ENCODE results near the gene PSMG3.

PSMG3 gene

DNA sequence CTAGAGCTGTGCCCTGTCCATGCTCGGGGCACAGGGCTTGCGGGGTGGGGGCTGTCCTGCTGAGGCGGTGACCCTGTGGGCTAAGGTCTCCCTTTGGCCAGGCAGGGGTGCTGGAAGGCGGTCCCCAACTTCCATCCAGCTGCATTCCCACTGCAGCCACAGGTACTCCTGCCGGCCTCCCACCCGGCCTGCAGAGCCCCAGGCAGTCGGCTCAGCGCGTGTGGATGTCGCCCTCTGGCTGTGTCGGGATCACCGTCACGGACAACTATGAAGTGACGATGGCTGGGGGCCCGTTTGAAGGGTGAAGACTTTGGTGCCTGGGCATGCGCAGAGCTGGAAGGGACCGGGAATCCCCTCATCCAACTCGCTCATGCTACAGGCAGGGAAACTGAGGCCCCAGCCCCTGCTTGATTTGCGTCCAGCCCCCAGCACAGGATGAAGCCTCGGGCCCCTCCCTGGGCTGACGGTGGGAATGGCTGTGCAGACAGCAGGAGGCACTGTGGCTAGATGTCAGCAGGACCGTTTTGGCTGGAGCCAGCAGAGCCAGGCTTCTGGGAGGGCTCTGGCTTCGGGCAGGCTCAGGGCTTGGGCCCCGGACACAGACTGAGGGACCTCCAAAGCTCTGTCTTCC lies 11.5 kb downstream of the PSMG3 start:
- no peak for DNase-seq (ENCODE audit: low read depth in 2 of 2)

DNA sequence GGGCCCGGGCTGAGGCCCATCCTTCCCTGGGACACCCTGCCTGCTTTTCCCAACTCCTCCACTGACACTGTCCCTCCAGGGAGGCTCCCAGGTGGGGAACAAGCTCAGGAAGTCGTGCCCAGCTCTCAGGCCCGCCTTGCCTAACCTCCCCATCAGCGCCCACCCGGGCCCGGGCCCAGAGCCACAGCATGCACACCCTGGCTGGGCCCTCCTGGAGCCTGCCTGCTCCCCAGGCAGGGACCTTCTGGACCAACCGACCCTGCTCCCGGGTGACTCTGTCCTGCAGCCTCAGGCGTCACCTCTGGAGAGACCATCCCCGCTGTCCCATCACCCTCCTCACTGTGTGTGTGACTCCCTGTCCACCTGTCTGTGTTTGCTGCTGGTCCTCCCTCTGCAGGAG lies 12.1 kb downstream of the PSMG3 start:
- DNase-seq (ENCODE audit: low read depth in 2 of 2), result no peak

DNA sequence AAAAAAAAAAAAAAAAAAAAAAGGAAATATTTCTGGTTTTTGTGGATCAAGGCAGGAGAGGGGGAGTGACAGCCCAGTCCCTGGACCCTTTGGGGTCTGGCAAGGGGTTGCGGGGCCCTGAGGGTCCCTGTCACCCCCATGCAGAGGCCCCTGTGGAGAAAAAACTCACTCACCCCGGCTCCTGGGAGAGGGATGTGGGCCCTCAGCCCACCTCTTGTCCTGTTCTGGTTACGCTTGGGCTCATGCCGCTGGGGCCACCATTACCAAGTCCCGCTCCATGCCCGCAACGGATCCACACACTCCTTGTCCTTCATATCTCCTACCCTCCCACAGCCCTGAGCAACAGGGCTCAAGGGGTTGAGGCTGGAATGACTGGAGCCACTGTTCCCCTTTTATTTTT lies 12.8 kb downstream of the PSMG3 start:
- no peak for DNase-seq (ENCODE audit: low read depth in 2 of 2)

DNA sequence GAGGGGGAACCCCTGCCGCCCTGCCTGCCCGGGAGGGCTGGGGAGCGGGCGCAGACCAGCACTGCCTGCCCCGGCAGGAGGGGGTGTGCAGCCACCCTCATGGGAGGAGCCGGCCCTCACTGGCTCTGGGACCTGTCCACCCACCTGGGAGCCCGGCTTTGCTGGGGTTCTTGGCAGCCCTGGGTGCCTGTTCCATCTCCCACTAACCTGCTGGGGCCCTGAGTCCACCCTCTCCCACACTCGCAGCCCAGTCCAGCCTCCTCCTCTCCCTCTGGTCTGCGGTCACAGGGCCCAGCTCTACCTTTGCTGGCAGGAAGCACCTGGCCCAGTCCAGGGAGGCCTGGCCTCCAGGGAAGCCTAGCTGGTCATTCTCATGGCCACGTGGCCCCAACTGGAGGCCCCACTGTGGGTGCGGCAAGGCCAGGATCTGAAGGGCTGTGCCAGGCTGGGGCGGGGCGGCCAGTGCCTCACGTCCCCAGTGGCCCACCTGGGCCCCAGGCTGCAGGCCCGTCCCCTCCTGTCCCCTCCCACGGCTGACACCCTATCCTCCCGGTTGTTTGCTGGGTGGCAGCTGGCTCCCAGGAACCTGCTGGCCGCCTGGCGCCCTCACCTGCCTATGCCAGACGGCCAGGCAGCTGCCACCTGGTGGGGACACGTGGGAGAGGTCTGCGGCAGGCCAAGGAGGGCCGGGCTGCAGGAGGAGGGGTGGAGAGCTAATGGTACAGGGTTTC lies 13.9 kb downstream of the PSMG3 start, which contains the start of gene TMEM184A:
TSS of gene TMEM184A (minus strand) at position 393 of the 731 bp plus-strand sequence. CDS start 721 bp downstream, outside the sequence.
- DNase-seq (ENCODE audit: low read depth in 2 of 2), result no peak

DNA sequence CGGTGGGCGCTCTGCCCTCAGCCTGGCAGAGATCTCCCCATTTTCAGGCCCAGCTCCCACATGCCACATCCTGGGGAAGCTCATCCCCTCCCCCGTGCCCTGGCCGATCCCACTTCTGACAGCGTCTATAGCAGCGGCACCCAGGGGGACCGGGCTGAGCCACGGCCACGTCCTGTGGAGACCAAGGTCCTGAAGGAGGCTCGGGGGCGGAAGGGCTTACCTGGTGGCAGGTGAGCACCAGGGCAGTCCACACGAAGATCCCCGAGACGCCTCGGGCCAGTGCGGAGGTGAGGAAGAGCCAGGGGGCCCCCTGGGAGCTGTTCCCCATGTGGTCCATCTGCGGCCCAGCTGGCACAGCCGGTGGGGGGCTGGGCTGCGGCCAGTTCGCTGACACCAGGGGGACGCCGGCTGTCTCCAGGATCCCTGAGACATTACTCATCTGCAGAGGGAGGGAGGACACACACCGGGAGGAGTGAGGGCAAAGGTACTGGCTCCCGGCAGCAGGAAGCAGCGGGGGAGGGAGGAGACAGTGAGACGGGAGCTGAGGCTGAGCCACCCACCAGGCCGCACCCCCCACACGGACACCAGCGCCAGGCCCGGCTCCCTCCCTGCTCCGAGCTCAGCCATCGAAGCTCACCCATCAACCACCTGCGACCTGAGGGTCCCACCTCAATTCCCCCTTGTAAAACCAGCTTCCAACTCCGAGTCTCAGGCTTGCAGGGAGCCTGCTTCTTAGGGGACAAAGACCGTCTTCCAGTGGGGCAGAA lies 14.6 kb downstream of the PSMG3 start:
- DNase-seq (ENCODE audit: low read depth in 2 of 2), result no peak

DNA sequence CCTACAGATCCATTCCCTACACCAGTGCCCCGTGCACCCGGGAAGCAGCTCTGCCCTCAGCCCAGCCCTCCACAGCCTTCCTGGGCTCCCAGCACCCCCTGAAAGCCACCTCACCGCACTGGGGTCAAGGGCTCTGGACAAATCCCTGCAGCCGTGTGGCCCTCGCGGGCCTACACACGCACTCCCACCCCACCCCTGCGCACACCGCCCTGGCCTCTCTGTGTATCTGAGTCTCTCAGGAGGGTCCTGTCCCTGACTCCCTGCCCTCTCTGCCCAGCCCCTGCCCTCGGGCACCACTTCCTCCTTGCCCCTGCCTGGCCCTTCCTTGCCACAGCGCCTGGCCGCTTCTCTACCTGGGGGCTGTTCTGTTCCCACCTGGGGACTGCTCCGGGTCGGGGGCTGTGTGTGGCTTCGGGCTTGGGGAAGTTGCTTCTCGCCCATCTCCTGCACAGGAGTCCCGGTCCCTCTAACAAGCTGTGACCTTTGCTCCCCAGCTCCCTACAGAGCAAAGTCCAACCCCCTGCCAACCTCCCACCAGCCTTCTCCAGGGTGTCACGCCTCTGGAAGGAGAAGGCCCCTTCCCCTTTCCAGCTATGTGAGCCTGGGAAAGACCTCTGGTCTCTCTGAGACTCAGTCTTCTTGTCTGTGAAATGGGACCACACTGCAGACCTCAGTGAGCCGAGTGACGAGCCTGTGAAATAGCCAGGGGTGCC lies 15.3 kb downstream of the PSMG3 start:
- no peak for DNase-seq (ENCODE audit: low read depth in 2 of 2)

DNA sequence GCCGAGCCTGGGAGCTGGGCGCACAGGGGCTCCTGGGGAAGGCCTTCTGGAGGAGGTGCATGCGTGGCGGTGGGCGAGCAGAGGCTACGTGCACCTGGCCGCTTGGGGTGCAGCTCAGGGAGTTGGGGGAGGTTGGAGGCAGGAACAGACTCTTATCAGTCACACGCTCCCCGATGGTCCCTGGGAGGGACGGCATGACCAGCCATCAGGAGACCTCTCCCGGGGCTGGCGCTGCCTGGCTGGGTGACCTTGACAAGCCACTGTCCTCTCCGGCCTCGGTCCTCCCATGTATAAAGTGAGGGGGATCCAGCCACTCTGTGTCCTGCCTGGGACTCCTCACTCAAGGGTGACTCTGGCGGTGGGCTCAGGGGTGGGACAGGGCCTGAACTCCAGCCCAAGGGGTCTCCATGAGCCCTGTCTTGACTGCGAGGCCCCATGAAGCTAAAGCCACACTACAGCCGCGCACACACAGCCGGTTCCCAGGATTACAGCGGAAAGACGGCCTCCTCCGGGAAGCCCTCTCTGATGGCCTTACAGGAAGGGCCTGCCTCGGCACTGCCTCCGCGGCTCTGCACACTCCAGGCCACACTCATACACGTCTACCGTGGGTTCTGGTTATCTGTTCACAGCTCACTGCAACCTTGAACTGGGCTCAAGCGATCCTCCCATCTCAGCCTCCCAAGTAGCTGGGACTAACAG lies 16.2 kb downstream of the PSMG3 start:
- DNase-seq (ENCODE audit: low read depth in 2 of 2), result no peak

DNA sequence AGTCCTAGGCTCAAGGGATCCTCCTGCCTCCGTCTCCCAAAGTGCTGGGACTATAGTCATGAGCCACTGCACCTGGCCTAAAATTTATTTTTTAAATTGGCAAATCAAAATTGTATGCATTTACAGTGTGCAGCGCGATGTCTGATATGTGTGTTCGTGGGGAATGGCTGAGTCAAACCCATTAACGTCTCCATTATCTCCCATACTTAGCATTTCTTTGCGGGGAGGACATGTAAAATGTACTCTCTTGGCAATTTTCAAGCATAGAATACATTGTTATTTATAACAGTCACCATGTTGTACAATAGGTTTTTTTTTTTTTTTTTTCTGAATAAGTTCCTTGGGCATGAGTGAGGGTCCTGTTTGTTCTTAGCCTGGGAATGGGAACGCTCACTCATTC lies 17.6 kb downstream of the PSMG3 start:
- no peak for DNase-seq (ENCODE audit: low read depth in 2 of 2)

DNA sequence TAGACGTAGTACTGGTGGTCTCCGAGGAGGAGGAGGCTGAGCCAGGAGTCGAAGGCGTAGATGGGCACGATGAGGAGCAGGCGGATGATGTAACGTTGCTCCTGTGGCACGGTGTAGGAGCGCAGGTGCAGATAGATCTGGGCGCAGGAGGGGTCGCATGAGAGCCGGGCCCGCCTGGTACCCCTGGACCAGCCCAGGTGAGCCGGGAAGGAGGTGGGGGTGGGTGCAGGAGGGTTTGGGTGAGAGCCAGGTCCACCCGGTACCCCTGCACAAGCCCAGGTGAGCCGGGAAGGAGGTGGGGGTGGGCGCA lies 19.0 kb downstream of the PSMG3 start:
- DNase-seq (ENCODE audit: low read depth in 2 of 2), result no peak

DNA sequence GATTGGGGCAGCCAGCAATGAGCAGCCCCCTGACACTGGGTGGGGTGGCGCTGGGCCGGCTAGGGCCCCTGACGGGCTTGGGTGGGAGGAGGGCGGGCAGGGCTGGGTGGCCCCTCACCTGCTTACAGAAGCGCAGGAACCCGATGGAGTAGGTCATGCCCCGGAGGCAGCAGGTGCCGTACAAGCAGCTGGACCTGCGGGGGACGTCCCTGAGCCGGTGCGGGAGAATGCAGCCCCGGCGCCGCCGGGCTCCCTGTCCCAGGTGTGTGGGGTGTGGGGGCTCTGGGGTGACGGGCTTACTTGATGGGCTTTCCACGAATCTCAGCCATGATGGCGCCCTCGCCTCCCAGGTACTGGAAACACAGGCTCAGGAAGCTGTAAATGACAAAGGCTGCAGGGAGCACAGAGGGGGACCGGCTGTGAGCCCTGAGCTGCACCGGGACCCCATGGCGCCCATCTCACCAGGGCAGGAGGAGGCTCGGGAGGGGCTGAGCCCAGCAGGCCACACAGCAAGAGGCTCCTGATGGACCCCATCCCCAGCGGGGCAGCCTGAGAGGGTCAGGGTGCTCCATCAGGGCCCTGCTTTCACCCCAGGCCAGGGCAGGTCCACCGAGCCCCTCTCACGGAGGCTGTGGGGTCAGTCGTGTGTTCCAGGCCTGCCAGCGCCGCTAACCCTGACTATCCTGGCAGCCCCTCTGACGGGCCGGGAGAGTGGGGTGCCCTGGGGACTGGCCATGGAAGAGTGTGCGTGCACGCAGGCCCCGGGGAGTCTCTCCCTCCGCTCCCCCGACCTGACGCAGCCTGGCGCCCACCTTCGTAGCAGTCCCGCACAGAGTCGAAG lies 19.6 kb downstream of the PSMG3 start:
- no peak for DNase-seq (ENCODE audit: low read depth in 2 of 2)

DNA sequence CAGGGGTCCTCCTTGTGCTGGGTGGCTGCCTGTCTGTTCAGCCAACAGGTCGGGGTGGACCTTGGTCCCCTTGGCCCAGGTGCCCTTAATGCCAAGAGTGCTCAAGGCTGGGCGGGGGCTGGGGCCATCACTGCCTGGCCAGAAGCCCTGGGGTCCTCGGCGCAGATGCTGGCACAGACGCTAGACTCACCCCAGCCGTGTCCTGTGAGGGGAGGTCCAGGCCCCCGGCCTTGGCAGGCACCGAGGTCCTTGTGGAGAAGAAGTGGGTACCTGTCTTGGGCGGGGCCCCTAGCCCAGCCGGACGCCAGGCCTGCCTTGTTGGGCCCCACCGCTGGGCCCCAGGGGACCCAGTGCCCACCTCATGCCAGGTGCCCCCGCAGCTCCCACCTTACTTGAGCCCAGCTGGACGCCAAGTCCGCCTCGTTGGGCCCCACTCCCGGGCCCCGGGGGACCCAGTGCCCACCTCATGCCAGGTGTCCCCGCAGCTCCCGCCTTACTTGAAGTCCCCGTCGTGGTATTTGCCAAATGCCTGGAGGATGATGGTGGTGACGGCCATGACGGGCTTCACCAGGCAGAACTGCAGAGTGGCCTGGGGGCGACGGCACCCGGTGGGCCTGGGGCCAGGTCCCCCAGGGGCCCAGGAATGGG lies 20.4 kb downstream of the PSMG3 start:
- DNase-seq (ENCODE audit: low read depth in 2 of 2), result no peak

DNA sequence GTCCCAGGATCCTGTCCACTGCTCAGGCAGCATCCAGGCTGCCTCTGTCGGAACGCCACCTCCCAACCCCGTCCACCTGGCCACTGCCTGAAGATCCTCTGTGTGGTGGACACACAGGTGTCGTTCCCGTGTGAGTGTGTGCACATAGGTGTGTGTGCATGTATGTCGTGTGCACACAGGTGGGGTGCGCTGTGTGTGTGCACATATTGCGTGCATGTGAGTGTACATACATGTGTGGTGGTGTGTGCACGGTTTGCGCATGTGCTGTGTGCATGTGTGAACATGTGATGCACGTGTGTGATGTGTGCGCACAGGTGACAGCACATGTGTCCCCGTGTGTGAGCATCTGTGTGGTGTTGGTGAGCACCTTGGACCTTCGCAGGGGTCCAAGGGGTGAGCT lies 20.9 kb downstream of the PSMG3 start:
- DNase-seq (ENCODE audit: low read depth in 2 of 2), result no peak

DNA sequence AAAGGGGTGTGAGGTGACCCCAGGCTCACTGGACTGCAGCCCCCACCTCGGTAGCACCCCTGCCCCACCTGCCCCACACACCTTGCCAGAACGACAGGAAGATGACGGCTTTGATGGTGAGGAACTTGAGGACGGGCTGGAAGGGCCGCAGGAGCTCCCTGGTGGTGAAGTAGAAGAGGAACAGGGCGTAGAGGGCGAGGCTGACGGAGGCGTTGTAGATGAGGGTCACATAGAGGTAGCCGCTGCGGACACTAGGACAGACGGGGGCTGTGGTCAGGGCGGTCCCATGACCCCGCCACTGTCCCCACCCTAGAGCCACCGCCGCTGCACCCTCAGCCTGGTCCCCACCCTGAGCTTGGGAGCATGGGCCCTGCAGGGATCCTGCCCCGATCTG lies 21.4 kb downstream of the PSMG3 start:
- no peak for DNase-seq (ENCODE audit: low read depth in 2 of 2)

DNA sequence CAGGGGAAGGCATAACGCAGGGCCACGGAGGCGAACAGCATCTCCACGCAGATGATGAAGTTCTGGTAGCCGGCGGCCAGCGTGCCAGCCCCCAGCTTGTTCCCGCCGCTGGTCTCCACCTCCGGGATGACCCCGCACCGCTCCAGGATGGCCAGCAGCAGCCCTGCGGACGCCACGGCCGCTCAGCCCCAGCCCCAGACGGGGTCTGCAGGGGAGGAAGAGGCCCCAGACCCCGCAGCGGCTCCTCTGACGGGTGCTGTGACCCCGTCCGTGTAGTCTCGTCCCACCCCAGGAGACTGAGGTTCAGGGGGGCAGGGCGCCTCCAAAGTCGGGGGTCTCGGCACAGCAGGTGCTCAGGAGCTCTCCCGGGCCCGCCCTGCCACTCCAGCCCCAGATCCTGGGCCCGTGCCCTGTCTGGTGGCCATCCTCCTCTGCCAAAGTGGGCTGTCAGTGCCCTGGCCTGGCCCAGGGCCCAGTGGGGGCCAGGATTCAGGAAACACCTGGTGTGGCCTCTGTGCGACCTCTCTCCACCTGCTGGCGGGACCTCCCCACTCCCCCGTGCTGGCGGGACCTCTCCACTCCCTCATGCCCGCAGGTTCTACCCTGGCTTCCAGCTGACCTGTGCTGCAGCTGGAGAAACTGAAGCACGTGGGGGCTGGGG lies 21.9 kb downstream of the PSMG3 start:
- no peak for DNase-seq (ENCODE audit: low read depth in 2 of 2)

DNA sequence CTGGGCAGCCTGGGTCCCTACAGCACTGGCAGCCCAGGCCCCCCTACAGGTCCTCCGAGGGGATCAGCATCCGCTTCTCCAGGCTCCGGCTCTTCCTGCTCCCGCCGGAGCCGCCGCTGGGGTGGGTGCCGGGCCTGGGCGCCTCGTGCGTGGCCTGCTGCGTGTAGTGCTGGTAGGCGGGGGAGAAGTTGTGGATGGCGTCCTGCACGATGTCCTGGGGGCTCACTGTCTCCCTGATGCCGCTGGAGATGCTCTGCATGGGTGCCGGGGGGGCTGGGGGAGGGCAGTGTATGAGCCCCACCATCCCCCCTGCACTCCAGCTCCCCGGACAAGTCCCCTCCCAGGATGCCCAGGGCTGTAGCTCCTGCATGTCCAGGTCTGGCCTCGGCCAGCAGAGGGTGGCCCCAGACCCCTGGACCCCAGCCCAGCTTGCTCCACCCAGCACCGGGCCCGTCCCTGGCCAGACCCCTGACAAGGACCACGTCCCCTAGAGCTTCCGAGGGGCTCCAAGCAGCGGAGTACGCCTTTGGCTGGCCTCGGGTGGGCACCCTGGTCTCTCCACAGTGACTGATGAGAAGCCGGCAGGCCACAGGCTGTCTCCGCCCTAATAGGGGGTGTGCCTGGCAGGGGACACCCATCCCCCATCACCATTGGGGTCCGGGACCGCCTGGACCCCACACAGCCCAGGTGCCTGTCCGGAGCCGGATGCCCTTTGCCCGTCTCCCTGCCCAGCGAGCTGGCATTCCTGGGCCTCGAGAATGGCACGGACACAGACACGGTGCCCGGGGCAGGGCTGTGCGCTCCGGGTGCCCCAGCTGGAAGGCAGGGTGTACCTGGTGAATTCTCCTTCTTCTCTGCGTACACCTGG lies 22.7 kb downstream of the PSMG3 start:
- DNase-seq (ENCODE audit: low read depth in 2 of 2), result no peak

DNA sequence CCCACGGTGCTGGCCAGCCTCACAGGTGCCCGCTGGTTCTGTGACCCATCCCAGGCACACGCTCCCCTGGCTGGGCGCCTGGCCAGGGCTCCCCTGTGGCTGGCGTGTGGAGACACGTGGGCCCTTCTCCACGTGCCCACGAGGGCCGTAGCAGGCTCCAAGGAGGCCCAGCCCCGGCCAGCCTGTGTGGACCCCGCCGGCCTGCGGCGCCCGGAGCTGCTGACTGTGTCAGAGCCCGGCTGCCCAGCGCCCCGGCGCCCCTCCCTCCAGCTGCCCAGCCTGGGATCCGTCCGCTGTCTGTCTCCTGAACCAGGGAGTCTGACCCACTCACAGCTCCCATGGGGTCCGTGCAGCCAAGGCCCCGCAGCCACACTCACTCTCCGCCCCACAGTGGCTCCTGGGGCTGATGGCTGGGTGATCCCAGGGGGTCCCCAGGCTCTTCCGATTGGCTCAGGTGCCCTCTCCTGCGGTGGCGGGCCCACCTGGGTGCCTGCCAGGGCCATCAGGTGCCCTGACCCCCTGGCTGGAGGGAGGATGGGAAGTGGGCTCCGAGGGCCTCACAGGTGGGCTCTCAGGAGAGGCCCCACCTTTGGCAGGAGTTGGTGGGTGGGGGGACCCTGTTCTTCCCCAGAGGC lies 23.4 kb downstream of the PSMG3 start:
- DNase-seq (ENCODE audit: low read depth in 2 of 2), result no peak

DNA sequence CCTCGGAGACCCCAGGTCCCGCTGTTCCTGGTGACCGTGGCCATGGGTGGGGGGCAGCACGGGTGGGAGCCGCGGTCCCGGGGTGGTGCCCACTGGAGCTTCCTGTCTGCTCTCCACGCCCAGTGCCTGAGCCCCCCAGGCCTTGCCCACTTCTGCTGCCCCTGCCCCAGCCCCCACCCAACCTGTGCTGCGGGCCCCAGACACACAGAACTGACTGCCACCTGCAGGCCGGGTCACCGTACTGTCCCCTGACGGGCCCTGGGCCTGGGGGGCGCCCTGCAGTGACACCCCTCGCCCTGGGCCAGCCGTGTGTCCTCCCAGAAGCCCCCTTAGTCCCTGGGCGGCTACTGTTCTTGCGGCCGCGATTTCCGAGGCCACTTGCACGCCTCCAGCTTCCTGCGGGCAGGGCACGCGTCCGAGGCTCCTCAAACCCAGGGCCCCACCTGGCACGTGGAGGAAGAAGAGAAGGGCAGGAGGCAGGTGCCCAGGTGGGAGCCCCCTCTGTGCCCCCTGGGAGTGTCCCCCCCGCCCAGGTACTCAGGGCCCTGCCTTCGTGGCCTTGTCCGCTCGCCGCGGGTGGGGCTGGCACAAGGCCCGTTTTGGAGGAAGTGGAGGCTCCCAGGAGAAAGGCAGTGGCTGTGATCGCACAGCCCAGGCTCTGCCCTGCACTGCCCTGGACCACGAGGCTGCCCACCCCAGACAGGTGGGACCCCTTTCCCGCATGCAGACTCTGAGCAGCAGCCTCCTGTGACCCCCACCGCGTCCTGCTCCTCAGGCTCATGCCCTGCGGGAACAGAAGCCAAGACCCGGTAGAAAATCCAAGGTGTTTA lies 24.2 kb downstream of the PSMG3 start:
- DNase-seq (ENCODE audit: low read depth in 2 of 2), result no peak
